Measurements from ENCODE around the gene CREBRF. TPM values are rescaled to one million over a fixed set of nuclear protein-coding genes. Genes with fewer than 3 reads are reported as not detected.
A peak's percentile ranks its signal among the peaks of the same experiment; 100 is the strongest.

CREBRF gene
- total RNA-seq, 1 experiment from 2014 or later = 12.3 TPM

DNA sequence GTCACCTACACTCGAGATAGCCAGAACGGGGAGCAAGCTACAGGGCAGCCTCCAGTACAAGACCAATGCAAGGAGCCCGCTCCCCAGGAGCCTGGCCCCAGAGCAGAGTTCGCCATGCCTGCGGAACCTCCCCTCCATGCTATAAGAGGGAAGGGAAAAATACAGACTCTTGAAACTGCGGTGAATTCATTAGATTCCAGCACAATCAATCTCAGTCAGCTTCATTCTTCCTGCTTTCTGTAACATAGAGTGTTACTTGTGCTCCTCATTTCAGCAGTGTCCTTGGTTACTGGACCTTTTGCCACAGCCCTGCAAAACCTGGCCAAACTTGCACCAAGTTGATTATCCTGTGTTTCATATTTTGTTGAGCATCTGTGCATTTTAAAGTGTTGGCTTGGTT is 22.2 kb upstream of the CREBRF start:
- Histone ChIP-seq H3K36me3 (ENCODE audit: control insufficient read depth, insufficient read depth, low read length) (no peaks in the 10 kb centered on the region), H3K27me3 (replicated peaks; ENCODE audit: control insufficient read depth, insufficient read depth, low read length) (no peaks in the 10 kb centered on the region), H3K4me3 (ENCODE audit: low read depth, low read length) (no peak overlapping the region), H3K9me3 (peaks cover 5% of the 10 kb centered on the region; the same call in 1 of the 2 replicates), H3K4me1 (peaks cover 11% of the 10 kb centered on the region)
- ChIA-PET CTCF (no interaction called here), POLR2A (no interaction called here)
- no peak overlapping the region for H3K4me3 Mint-ChIP-seq (ENCODE audit: unreplicated experiment)
- DNase-seq = no peak
- H3K9me3 Mint-ChIP-seq (ENCODE audit: unreplicated experiment) = no peaks in the 10 kb centered on the region
- TF ChIP-seq, protein P1, sequence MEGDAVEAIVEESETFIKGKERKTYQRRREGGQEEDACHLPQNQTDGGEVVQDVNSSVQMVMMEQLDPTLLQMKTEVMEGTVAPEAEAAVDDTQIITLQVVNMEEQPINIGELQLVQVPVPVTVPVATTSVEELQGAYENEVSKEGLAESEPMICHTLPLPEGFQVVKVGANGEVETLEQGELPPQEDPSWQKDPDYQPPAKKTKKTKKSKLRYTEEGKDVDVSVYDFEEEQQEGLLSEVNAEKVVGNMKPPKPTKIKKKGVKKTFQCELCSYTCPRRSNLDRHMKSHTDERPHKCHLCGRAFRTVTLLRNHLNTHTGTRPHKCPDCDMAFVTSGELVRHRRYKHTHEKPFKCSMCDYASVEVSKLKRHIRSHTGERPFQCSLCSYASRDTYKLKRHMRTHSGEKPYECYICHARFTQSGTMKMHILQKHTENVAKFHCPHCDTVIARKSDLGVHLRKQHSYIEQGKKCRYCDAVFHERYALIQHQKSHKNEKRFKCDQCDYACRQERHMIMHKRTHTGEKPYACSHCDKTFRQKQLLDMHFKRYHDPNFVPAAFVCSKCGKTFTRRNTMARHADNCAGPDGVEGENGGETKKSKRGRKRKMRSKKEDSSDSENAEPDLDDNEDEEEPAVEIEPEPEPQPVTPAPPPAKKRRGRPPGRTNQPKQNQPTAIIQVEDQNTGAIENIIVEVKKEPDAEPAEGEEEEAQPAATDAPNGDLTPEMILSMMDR (IDR thresholded peaks at IDR 0.05; ENCODE audit: insufficient read depth in 1 of 2, low read depth in 1 of 2, low read length in 1 of 2, severe bottlenecking in 1 of 2, unreplicated experiment in 1 of 2) = no peak
- H3K36me3 Mint-ChIP-seq (ENCODE audit: insufficient read depth, unreplicated experiment) = peaks cover 47% of the 10 kb centered on the region
- intact Hi-C loops (cut with micrococcal nuclease; ENCODE audit: unreplicated experiment) = no loop called here
- H3K27ac Mint-ChIP-seq (ENCODE audit: unreplicated experiment) = no peak overlapping the region
- H3K4me1 Mint-ChIP-seq (ENCODE audit: low read depth, unreplicated experiment) = peaks cover 9% of the 10 kb centered on the region
- BruUV-seq (replicated peaks) = no TSS peak
- no peaks in the 10 kb centered on the region for H3K27me3 Mint-ChIP-seq (ENCODE audit: insufficient read depth, unreplicated experiment)

DNA sequence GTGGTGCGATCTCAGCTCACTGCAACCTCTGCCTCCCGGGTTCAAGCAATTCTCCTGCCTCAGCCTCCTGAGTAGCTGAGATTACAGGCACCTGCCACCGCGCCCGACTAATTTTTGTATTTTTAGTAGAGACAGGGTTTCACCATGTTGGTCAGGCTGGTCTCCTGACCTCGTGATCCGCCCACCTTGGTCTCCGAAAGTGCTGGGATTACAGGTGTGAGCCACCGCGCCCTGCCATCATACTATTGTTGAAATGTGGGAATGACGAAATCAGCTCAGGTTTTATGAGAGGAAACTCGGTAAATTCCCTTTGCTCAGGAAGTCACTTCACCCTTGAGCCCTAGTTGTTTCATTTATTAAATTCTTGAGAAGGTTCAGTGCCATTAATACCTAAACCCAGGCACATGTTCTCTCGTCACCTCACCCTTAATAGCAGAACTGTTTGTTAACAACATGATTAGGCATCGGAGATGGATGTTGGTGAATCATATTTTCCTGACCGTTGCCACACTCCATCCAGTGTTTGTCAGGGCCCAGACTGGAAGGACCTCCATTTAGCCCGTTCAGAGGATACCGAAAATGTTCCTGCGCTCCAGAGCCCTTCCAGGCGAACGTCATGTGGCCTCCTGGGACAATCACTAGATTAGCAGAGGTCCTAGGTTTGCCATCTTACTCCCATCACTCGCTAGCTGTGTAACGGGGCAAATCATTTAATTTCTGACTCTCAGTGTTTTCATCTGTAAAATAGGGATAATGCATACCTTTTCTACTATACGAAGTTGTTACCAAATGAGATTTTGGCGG is 20.0 kb upstream of the CREBRF start:
- Mint-ChIP-seq H3K27me3 (ENCODE audit: insufficient read depth, unreplicated experiment) (no peaks in the 10 kb centered on the region), H3K36me3 (ENCODE audit: insufficient read depth, unreplicated experiment) (peaks cover 60% of the 10 kb centered on the region), H3K27ac (ENCODE audit: unreplicated experiment) (no peak overlapping the region), H3K4me3 (ENCODE audit: unreplicated experiment) (no peak overlapping the region), H3K9me3 (ENCODE audit: unreplicated experiment) (peaks cover 7% of the 10 kb centered on the region), H3K4me1 (ENCODE audit: low read depth, unreplicated experiment) (peaks cover 9% of the 10 kb centered on the region)
- no peak for DNase-seq
- POLR2A ChIA-PET = no interaction called here
- peaks cover under 1% of the 10 kb centered on the region; the same call in 1 of the 2 replicates for H3K4me1 ChIP-seq
- intact Hi-C loops (cut with micrococcal nuclease; ENCODE audit: unreplicated experiment) = no loop called here
- no peaks in the 10 kb centered on the region for H3K36me3 ChIP-seq (ENCODE audit: control insufficient read depth, insufficient read depth, low read length)
- CTCF ChIA-PET = no interaction called here
- no peak overlapping the region for H3K4me3 ChIP-seq (ENCODE audit: low read depth, low read length)
- H3K9me3 ChIP-seq = peaks cover 21% of the 10 kb centered on the region
- H3K27me3 ChIP-seq (replicated peaks; ENCODE audit: control insufficient read depth, insufficient read depth, low read length) = no peaks in the 10 kb centered on the region
- TF ChIP-seq, protein P1 (IDR thresholded peaks at IDR 0.05; ENCODE audit: insufficient read depth in 1 of 2, low read depth in 1 of 2, low read length in 1 of 2, severe bottlenecking in 1 of 2, unreplicated experiment in 1 of 2) = no peak
- no TSS peak for BruUV-seq (replicated peaks)

DNA sequence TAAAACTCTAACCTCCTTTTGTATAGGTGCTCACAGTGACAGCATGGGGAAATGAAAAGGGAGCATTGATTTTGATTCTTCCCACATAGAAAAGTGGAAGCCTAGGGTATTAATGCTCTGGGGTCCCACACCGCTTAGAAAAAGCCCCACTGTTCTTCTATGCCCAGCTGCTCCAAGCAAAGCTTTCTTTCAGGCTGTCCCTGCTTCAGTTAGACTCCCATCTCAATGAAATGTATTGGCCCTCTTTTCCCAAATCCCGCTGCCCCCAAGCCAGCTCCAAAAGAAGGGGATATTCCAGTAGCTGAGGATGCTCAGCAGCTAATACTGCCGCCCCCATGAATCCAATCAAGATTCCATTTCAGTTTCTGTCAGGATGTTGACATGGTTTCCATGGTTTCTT is 17.0 kb upstream of the CREBRF start:
- H3K9me3 ChIP-seq = peaks cover 24% of the 10 kb centered on the region
- Mint-ChIP-seq H3K27ac (ENCODE audit: unreplicated experiment) (peak overlapping the region; percentile 61), H3K9me3 (ENCODE audit: unreplicated experiment) (peaks cover 7% of the 10 kb centered on the region), H3K4me3 (ENCODE audit: unreplicated experiment) (no peak overlapping the region), H3K36me3 (ENCODE audit: insufficient read depth, unreplicated experiment) (peaks cover 63% of the 10 kb centered on the region), H3K27me3 (ENCODE audit: insufficient read depth, unreplicated experiment) (no peaks in the 10 kb centered on the region), H3K4me1 (ENCODE audit: low read depth, unreplicated experiment) (peaks cover 20% of the 10 kb centered on the region)
- DNase-seq = no peak
- H3K4me3 ChIP-seq (ENCODE audit: low read depth, low read length) = no peak overlapping the region
- H3K27me3 ChIP-seq (replicated peaks; ENCODE audit: control insufficient read depth, insufficient read depth, low read length) = no peaks in the 10 kb centered on the region
- no peaks in the 10 kb centered on the region for H3K36me3 ChIP-seq (ENCODE audit: control insufficient read depth, insufficient read depth, low read length)
- TF ChIP-seq, protein P1 (IDR thresholded peaks at IDR 0.05; ENCODE audit: insufficient read depth in 1 of 2, low read depth in 1 of 2, low read length in 1 of 2, severe bottlenecking in 1 of 2, unreplicated experiment in 1 of 2) = no peak
- CTCF ChIA-PET = interaction anchor here (0.6 kb wide), 1 partner anchor 29 kb away, joined by 8 read pairs; no protein-coding TSS in a partner anchor
- intact Hi-C loops (cut with micrococcal nuclease; ENCODE audit: unreplicated experiment) = no loop called here
- BruUV-seq (replicated peaks) = no TSS peak
- peaks cover 29% of the 10 kb centered on the region for H3K4me1 ChIP-seq
- POLR2A ChIA-PET = no interaction called here
